SK-N-SH (cell line): ENCODE results near the gene SLAMF6.
"Not testable (repeated sequence)": the region's sequence is repeated elsewhere in the genome, so short reads cannot be mapped to it uniquely, and the experiment has no call there.

ENCODE experiments used
- CHD2 ChIP-seq: fragments of 150-350 bp; IDR thresholded peaks from 2 replicates; pipeline ENCODE4 v1.6.1; 2018; ENCODE audit warnings: low read length; ENCODE audit not compliant: partially characterized antibody
- CTCF ChIP-seq: fragments of 200-600 bp; sonication (generic); IDR thresholded peaks from 2 replicates; pipeline ENCODE4 v1.6.1; 2017; ENCODE audit warnings: antibody characterized with exemption, mild to moderate bottlenecking, moderate library complexity
- EZH2phosphoT487 ChIP-seq: fragments of 200-600 bp; sonication (generic); IDR thresholded peaks from 2 replicates; pipeline ENCODE4 v1.6.1; 2017; ENCODE audit warnings: low read depth, mixed run types, mild to moderate bottlenecking, antibody characterized with exemption, moderate library complexity, borderline replicate concordance
- GATA2 ChIP-seq: sonication (generic); formaldehyde crosslinking; IDR thresholded peaks from 2 replicates; pipeline ENCODE4 v1.5.0; 2020; ENCODE audit warnings: mild to moderate bottlenecking, missing genetic modification reagents
- MAX ChIP-seq: IDR thresholded peaks from 2 replicates; pipeline ENCODE4 v1.4.0; 2012; ENCODE audit warnings: low read depth
- MEF2A ChIP-seq: IDR thresholded peaks from 2 replicates; pipeline ENCODE4 v1.4.0; 2012; ENCODE audit warnings: low read depth, borderline replicate concordance
- POLR2AphosphoS5 ChIP-seq: IDR thresholded peaks from 2 replicates; pipeline ENCODE4 v1.6.1; 2012; ENCODE audit warnings: low read depth, low read length
- RAD21 ChIP-seq: IDR thresholded peaks from 2 replicates; pipeline ENCODE4 v1.6.1; 2012; ENCODE audit warnings: mild to moderate bottlenecking, low read length
- RFX5 ChIP-seq: IDR thresholded peaks from 2 replicates; pipeline ENCODE4 v1.6.1; 2012; ENCODE audit warnings: mild to moderate bottlenecking, improper control_type of control experiment, low read length
- TAF1 ChIP-seq: IDR thresholded peaks from 2 replicates; pipeline ENCODE4 v1.6.1; 2012; ENCODE audit warnings: low read depth, mild to moderate bottlenecking, low read length, moderate library complexity, borderline replicate concordance
- TEAD4 ChIP-seq: IDR thresholded peaks from 2 replicates; pipeline ENCODE4 v1.4.0; 2012; ENCODE audit warnings: mild to moderate bottlenecking, borderline replicate concordance; ENCODE audit not compliant: insufficient read depth
- USF2 ChIP-seq: fragments of 150-350 bp; IDR thresholded peaks from 2 replicates; pipeline ENCODE4 v1.6.1; 2017; ENCODE audit warnings: antibody characterized with exemption, low read length, low read depth, borderline replicate concordance

GRCh38 chr1:160532557-160532813 lies 9.4 kb upstream of the SLAMF6 start:
- not testable (repeated sequence) for TF ChIP-seq CTCF; USF2; CHD2; GATA2 (CRISPR knock-in tag); MAX; POLR2AphosphoS5; EZH2phosphoT487; TEAD4; TAF1; RFX5; MEF2A; RAD21
